Esophagus muscularis mucosa (tissue), 4 donors: ENCODE data around the gene ATP5MC2.

Experiments
- CTCF ChIP-seq, 3 experiments: fragments of 200-600 bp in 2 of 3; fragments of 450-650 bp in 1 of 3; sonication (generic) in 2 of 3; IDR thresholded peaks; one replicate each; pipeline ENCODE4 v1.5.1; 2017 to 2019; ENCODE audit warnings: antibody characterized with exemption in 3 of 3, mild to moderate bottlenecking in 2 of 3, moderate library complexity in 1 of 3
- EP300 ChIP-seq: sonication (generic); formaldehyde crosslinking; IDR thresholded peaks from one replicate; pipeline ENCODE4 v1.6.1; 2017; ENCODE audit warnings: antibody characterized with exemption
- POLR2A ChIP-seq: fragments of 450-650 bp; IDR thresholded peaks from one replicate; pipeline ENCODE4 v1.6.1; 2017; ENCODE audit warnings: antibody characterized with exemption, moderate library complexity, mild to moderate bottlenecking, low read depth
- POLR2AphosphoS5 ChIP-seq, 2 donors: sonication (generic); formaldehyde crosslinking; IDR thresholded peaks; one replicate each; pipeline ENCODE4 v1.6.1; 2017; ENCODE audit warnings: antibody characterized with exemption in 2 of 2

DNA sequence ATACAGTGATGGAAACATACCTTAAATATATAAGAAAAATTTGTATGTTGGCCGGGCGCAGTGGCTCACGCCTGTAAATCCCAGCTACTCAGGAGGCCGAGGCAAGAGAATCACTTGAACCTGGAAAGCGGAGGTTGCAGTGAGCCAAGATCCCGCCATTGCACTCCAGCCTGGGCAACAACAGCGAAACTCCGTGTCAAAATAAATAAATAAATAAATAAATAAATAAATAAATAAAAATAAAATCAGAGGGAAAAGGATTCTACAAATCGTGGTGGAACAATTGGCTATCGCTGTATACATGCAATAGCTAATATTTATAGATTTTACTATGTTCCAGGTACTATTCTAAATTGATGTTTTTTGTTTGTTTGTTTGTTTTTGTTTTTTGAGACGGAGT lies 48.0 kb downstream of the ATP5MC2 start:
- TF ChIP-seq CTCF (IDR thresholded peaks at IDR 0.05) (no peak), POLR2A (no peak), POLR2AphosphoS5 (IDR thresholded peaks at IDR 0.05) (no peak), EP300 (no peak)
